GM10248 (cell line): ENCODE data around the gene ARPC5.

Experiments
- CTCF ChIA-PET: fragments of 300-600 bp; sonication (Branson Sonifier 250); formaldehyde crosslinking; extraction: SDS; loops from one replicate; lab custom pipeline; 2021; ENCODE audit warnings: antibody characterized with exemption; lab: Yijun Ruan, JAX
- POLR2A ChIA-PET: fragments of 350-650 bp; sonication (Branson Sonifier 250); formaldehyde crosslinking; extraction: SDS; loops from one replicate; lab custom pipeline; 2020; ENCODE audit warnings: antibody characterized with exemption; lab: Yijun Ruan, JAX
- DNase-seq: peaks from one replicate; pipeline ENCODE4 v3.0.0; 2012; ENCODE audit errors: extremely low spot score
- TF ChIP-seq, protein P1 (sequence below): IDR thresholded peaks from 2 replicates; pipeline ENCODE4 v1.5.1; 2012; ENCODE audit warnings: mild to moderate bottlenecking, low read depth; ENCODE audit errors: extremely low read depth, missing control alignments, control extremely low read depth

ARPC5 gene

DNA sequence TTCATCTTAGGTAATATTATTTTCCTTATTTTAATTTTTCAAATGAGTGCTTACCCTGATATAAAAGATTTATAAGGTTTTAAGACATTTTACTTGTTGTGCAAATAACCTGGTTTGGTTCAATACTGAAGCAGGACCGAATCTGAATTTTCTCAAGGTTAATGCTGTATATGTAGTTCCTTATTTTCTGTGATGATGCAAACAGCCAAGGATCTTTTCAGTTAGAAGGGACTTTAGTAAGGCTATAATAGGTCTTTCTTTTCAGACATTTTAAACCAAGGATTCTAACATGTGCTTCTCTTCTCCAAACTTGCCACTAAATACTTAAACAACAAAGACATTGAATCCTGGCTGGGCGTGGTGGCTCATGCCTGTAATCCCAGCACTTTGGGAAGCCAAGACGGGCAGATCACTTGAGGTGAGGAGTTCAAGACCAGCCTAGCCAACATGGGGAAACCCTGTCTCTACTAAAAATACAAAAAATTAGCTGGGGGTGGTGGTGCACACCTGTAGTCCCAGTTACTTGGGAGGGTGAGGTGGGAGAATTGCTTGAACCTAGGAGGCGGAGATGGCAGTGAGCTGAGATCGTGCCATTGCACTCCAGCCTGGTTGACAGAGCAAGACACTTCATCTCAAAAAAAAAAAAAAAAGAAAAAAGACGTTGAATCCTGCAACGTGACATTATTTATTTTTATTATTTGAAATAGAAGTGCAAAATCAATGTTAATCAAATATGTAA lies 3.2 kb upstream of the ARPC5 start:
- CTCF ChIA-PET = no interaction called here
- no peak for DNase-seq
- TF ChIP-seq, protein P1, sequence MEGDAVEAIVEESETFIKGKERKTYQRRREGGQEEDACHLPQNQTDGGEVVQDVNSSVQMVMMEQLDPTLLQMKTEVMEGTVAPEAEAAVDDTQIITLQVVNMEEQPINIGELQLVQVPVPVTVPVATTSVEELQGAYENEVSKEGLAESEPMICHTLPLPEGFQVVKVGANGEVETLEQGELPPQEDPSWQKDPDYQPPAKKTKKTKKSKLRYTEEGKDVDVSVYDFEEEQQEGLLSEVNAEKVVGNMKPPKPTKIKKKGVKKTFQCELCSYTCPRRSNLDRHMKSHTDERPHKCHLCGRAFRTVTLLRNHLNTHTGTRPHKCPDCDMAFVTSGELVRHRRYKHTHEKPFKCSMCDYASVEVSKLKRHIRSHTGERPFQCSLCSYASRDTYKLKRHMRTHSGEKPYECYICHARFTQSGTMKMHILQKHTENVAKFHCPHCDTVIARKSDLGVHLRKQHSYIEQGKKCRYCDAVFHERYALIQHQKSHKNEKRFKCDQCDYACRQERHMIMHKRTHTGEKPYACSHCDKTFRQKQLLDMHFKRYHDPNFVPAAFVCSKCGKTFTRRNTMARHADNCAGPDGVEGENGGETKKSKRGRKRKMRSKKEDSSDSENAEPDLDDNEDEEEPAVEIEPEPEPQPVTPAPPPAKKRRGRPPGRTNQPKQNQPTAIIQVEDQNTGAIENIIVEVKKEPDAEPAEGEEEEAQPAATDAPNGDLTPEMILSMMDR = no peak
- POLR2A ChIA-PET = no interaction called here

DNA sequence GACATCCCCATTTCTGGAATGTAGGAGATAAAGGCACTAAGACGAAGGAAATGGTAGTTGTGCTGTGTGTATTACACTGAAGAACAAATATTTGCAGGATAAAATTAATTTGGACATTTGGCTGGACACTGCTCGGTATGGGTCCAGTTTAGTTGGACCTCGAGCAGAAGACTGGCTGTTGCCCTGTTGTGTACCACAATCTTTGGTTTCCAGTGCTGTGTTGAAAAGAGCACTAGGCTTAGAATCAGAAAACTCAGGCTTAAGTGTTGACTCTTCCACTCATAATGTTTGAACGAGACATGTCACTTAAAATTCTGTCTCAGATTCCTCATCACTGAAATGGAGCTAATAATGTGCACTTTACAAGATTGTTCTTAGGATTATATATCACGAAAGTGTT lies 1.2 kb upstream of the ARPC5 start:
- DNase-seq = no peak
- TF ChIP-seq, protein P1 = no peak
- POLR2A ChIA-PET = no interaction called here
- CTCF ChIA-PET = interaction anchor here (0.9 to 1.9 kb wide), 3 partner anchors 16 to 48 kb away, joined by 3 to 14 read pairs (median 5); partner anchors contain the start of gene APOBEC4

DNA sequence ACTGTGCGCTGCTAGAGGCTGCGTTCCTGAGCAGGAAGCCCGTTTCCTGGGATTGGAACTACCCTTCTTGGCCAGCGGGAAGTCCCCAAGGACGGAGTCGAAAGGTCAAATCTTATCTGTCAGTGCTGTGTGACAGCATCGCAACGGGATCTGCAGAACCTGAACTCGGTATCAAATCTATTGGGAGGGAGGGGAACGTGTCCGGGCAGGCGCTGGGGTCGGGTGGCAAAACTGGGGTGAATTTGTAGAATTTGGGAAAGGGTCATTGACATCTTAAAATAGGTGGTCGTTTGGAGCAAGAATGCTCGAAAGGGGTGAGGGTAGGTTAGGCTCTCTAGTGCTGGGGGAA lies 725 bp upstream of the ARPC5 start:
- TF ChIP-seq, protein P1 = no peak
- ChIA-PET CTCF (interaction anchor here (1.0 to 7.0 kb wide), 3 partner anchors 19 to 279 kb away, joined by 4 to 47 read pairs (median 17); no protein-coding TSS in a partner anchor), POLR2A (no interaction called here)
- no peak for DNase-seq

DNA sequence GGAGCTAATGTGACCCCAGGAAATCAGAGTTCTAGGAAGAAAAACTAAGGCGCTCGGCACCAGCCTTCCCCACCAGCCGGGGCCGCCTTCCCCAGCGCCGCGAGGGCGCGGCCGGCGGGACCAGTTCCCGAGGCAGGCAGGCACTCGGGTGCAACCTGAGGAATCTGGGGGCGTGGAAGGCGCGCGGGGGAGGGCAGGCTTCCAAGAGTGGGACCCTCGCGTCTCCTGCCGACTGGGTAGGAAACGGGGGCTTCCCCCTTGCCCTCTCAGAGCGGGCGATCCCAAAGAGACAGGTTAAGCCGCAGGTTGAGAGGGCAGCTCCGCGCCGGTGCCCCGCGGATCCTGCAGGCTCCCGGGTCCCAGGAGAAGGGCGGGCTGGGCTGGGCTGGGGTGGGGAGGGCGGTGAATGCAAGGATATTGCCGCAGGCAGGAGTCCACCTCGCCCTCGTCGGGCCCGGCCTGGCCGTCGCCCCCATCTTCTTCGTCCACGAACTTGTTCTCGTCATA lies 431 bp downstream of the ARPC5 start:
- no peak for DNase-seq
- TF ChIP-seq, protein P1 = no peak
- ChIA-PET POLR2A (interaction anchor here (0.5 kb wide), 1 partner anchor 77 kb away, joined by 3 read pairs; no protein-coding TSS in a partner anchor), CTCF (interaction anchor here (1.0 to 7.0 kb wide), 10 partner anchors 9 to 280 kb away, joined by 3 to 47 read pairs (median 18); no protein-coding TSS in a partner anchor)

DNA sequence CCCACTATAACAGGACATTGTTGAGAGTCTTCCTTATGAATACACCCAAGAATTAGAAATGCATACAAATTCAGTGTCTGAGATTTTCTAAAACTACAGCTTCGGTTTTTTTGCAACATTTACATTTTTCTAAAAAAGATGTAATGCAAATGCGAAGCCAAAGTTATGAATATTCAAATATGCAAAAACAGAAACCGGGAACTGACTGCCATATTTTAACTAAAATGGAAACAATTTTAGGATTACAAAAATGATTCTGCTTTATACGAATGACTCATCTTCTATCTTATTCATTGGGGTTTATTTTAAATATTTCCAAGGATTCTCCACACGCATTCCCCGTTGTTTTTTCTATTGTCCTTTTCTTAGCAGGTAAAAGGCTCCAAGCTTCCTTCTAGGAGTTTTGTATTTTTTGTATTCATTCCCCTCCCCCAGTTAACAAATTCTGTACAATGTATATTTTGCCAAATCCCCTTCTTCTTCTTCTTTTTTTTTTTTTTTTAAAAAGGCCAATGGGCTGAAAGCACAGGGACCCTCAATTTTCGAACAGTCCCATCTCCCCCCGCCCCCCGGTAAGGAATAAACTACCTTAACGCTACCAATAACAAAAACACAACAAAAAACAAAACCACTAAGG lies 1.0 kb downstream of the ARPC5 start:
- no peak for DNase-seq
- TF ChIP-seq, protein P1 = no peak
- POLR2A ChIA-PET = no interaction called here
- CTCF ChIA-PET = interaction anchor here (1.1 to 7.0 kb wide), 15 partner anchors 9 to 280 kb away, joined by 3 to 47 read pairs (median 13); no protein-coding TSS in a partner anchor

DNA sequence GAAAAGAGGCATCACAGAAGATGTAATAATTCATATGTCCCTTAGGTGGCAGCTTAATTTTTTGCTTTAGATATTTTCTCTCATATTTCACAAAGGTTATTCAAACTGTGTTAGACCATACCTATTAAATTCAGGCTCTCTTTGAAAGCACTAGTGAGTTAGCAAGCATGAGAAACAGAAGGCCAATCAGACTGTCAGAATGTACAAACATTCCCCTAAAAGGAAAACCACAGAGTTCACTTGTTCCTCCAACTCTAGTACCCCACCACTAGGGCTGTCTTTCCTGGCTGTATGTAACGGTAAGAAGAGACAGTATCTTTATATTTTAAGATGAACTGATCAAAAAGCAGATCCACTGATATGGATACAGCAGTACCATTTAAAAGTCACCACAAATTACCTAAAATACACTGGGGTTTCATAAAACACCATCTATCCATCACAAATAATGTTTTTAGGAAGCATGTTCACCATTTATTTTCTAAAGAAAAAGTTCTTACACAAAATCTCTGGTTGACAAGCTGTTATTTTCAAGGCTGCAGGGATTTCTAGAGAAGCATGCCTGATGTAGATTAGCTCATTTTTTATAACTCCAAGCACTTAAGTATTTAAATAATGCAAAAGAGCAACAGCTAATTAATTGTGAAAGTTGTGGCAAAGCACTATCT lies 1.8 kb downstream of the ARPC5 start:
- CTCF ChIA-PET = interaction anchor here (0.6 to 7.0 kb wide), 18 partner anchors 8 to 281 kb away, joined by 3 to 47 read pairs (median 8); no protein-coding TSS in a partner anchor
- peak; percentile 37 for DNase-seq
- POLR2A ChIA-PET = interaction anchor here (1.0 kb wide), 1 partner anchor 22 kb away, joined by 3 read pairs; no protein-coding TSS in a partner anchor

More for the DNA sequence above, 1.8 kb downstream of the ARPC5 start:
- TF ChIP-seq, protein P1 = peak; percentile 13
